GM12878 (cell line): ENCODE data around the gene RTEL1. TPM values are rescaled to one million over a fixed set of nuclear protein-coding genes. Genes with fewer than 3 reads are reported as not detected.
A peak's percentile ranks its signal among the peaks of the same experiment; 100 is the strongest.

Experiments
- ATAC-seq: fragments of 200-7000 bp; cut with Tn5 transposase; 3 replicates; pipeline ENCODE4 v1.9.1; 2020; ENCODE audit warnings: mild to moderate bottlenecking, moderate library complexity
- BruUV-seq: library from RNA; stranded (reverse); fragments of 400-500 nt; replicated peaks from 2 replicates; lab custom pipeline; 2021; lab: Mats Ljungman, UMichigan
- CTCF ChIA-PET: fragments of 300-600 bp; sonication (Branson Sonifier 250); formaldehyde crosslinking; extraction: SDS; loops from one replicate; lab custom pipeline; 2021; ENCODE audit warnings: inconsistent platforms; lab: Yijun Ruan, JAX
- POLR2A ChIA-PET: fragments of 350-600 bp; formaldehyde crosslinking; extraction: SDS; loops from one replicate; lab custom pipeline; 2021; ENCODE audit warnings: inconsistent platforms; lab: Charles Lee
- RAD21 ChIA-PET: fragments of 300-600 bp; sonication (Branson Sonifier 250); formaldehyde crosslinking; loops from one replicate; lab custom pipeline; 2023; ENCODE audit warnings: antibody characterized with exemption; ENCODE audit not compliant: unreplicated experiment; lab: Charles Lee
- SMC1A ChIA-PET: fragments of 300-600 bp; sonication (Branson Sonifier 250); formaldehyde crosslinking; loops from one replicate; lab custom pipeline; 2023; ENCODE audit not compliant: unreplicated experiment, uncharacterized antibody; lab: Charles Lee
- DNase-seq: peaks from one replicate; pipeline ENCODE4 v3.0.0-alpha.2; 2011; ENCODE audit warnings: low read depth, low spot score
- FAIRE-seq: peaks from 3 replicates; lab custom pipeline; 2011; peaks lifted over from hg19 to GRCh38; lab: Jason Lieb, UNC
- H2AFZ ChIP-seq: 2 replicates; pipeline ENCODE4 v1.6.0; 2011; ENCODE audit warnings: low read depth, low read length, control low read depth; ENCODE audit not compliant: control insufficient read depth
- H3K27ac ChIP-seq: 2 replicates; pipeline ENCODE4 v1.5.1; 2011; ENCODE audit warnings: control low read depth; ENCODE audit not compliant: control insufficient read depth, insufficient read depth
- H3K27me3 ChIP-seq, 2 experiments: replicated peaks in 1 of 2; 2 replicates each; pipeline versions ENCODE4 v1.6.0 to v1.6.1; 2011; ENCODE audit warnings: low read length in 1 of 2; ENCODE audit not compliant: control insufficient read depth in 2 of 2, insufficient read depth in 2 of 2
- H3K36me3 ChIP-seq, 2 experiments: 2 replicates each; pipeline ENCODE4 v1.5.1; 2011; ENCODE audit warnings: low read length in 1 of 2; ENCODE audit not compliant: control insufficient read depth in 2 of 2, insufficient read depth in 2 of 2
- H3K4me1 ChIP-seq: 2 replicates; pipeline ENCODE4 v1.6.1; 2011; ENCODE audit warnings: mild to moderate bottlenecking, low read length, moderate library complexity, mixed read lengths; ENCODE audit not compliant: control insufficient read depth, insufficient read depth
- H3K4me2 ChIP-seq: 2 replicates; pipeline ENCODE4 v1.6.0; 2011; ENCODE audit warnings: control low read depth; ENCODE audit not compliant: control insufficient read depth, insufficient read depth
- H3K4me3 ChIP-seq: fragments of 200-600 bp; sonication (generic); 2 replicates; pipeline ENCODE4 v1.5.1; 2016
- H3K79me2 ChIP-seq: 2 replicates; pipeline ENCODE4 v1.6.0; 2011; ENCODE audit warnings: low read length; ENCODE audit not compliant: control insufficient read depth, insufficient read depth
- H3K9ac ChIP-seq: 2 replicates; pipeline ENCODE4 v1.8.0; 2011; ENCODE audit warnings: low read length, control low read depth, mixed read lengths; ENCODE audit not compliant: control insufficient read depth, insufficient read depth
- H3K9me3 ChIP-seq: replicated peaks from 3 replicates; pipeline ENCODE4 v1.5.1; 2011; ENCODE audit warnings: mild to moderate bottlenecking, low read length; ENCODE audit not compliant: control insufficient read depth, insufficient read depth
- H4K20me1 ChIP-seq: 2 replicates; pipeline ENCODE4 v1.6.0; 2011; ENCODE audit not compliant: control insufficient read depth, insufficient read depth
- DPF2 ChIP-seq: fragments of 450-650 bp; IDR thresholded peaks from 2 replicates; pipeline ENCODE4 v1.6.1; 2017; ENCODE audit warnings: mild to moderate bottlenecking
- IRF4 ChIP-seq: IDR thresholded peaks from 2 replicates; pipeline ENCODE4 v1.6.1; 2011; ENCODE audit warnings: low read depth, low read length
- MEF2B ChIP-seq: fragments of 450-650 bp; IDR thresholded peaks from 2 replicates; pipeline ENCODE4 v1.6.1; 2018; ENCODE audit warnings: mild to moderate bottlenecking, moderate library complexity; ENCODE audit not compliant: partially characterized antibody, poor library complexity, severe bottlenecking
- NFIC ChIP-seq: IDR thresholded peaks from 2 replicates; pipeline ENCODE4 v1.6.1; 2012; ENCODE audit warnings: low read depth, mild to moderate bottlenecking, inconsistent platforms, low read length, moderate library complexity
- PBX3 ChIP-seq: IDR thresholded peaks from 2 replicates; pipeline ENCODE4 v1.6.1; 2011; ENCODE audit warnings: mild to moderate bottlenecking, low read depth, low read length, moderate library complexity; ENCODE audit not compliant: insufficient replicate concordance
- POLR2A ChIP-seq: IDR thresholded peaks from 2 replicates; pipeline ENCODE4 v1.6.1; 2011; ENCODE audit warnings: low read depth, mild to moderate bottlenecking, low read length
- SRF ChIP-seq, 2 experiments: IDR thresholded peaks; 2 replicates each; pipeline ENCODE4 v1.6.1; 2011; ENCODE audit warnings: low read depth in 2 of 2, low read length in 2 of 2, mild to moderate bottlenecking in 1 of 2, moderate library complexity in 1 of 2
- WGBS: methylation state at CpG from one replicate; pipeline ENCODE4 v1.1.6; 2016; ENCODE audit warnings: low lambda C conversion rate; ENCODE audit not compliant: insufficient replicate concordance, insufficient coverage; ENCODE audit errors: missing lambda C conversion rate; 5-methylcytosine and 5-hydroxymethylcytosine counted together
- in situ Hi-C: fragments of 300-500 bp; cut with MboI; formaldehyde crosslinking; loops from 9 replicates; pipeline ENCODE4 v1.14.3; 2018; ENCODE audit warnings: mixed read lengths
- intact Hi-C: fragments of 100-400 bp; cut with micrococcal nuclease; formaldehyde crosslinking; loops from one replicate; pipeline ENCODE4 v1.14.2; 2022; ENCODE audit not compliant: unreplicated experiment
- polyA plus RNA-seq, 11 experiments: library from polyadenylated mRNA; depleted of rRNA in 4 of 11; unstranded in 6 of 11; stranded (reverse) in 5 of 11; fragments of >200 nt; fragmentation: Nextera tagmentation in 4 of 11; fragmentation: Illumina TruSeq in 1 of 11; extraction: Ambion mirVana in 4 of 11; extraction: Trizol in 1 of 11; gene quantifications; 1 replicate in 1 of 11; 2 replicates in 10 of 11; pipeline versions ENCODE4 v1.2.1 to v1.2.3, GENCODE V29; 2011 to 2016; ENCODE audit warnings: inconsistent platforms in 2 of 11, missing spikeins in 2 of 11, low read depth in 1 of 11
- total RNA-seq, 4 experiments: library from RNA; depleted of rRNA in 3 of 4; stranded (reverse); fragments of >200 nt in 3 of 4; fragmentation: Illumina TruSeq in 1 of 4; extraction: Trizol in 1 of 4; gene quantifications; 2 replicates each; pipeline versions ENCODE4 v1.2.1 to v1.2.3, GENCODE V29; 2013 to 2021
- TF ChIP-seq, protein P1 (sequence below): IDR thresholded peaks from 2 replicates; pipeline ENCODE4 v1.6.1; 2012; ENCODE audit warnings: low read length, inconsistent platforms
- TF ChIP-seq, protein P2 (sequence below): fragments of 450-650 bp; IDR thresholded peaks from 2 replicates; pipeline ENCODE4 v1.6.1; 2017; ENCODE audit warnings: antibody characterized with exemption, mild to moderate bottlenecking, moderate library complexity
- TF ChIP-seq, protein P3 (sequence below): fragments of 450-650 bp; IDR thresholded peaks from 2 replicates; pipeline ENCODE4 v1.6.1; 2016; ENCODE audit warnings: mild to moderate bottlenecking, moderate library complexity, borderline replicate concordance

RTEL1 gene
- total and polyA plus RNA-seq, 10 of the 15 experiments (the other 5 are each of a cell fraction or from before 2014, with no cell fraction given) = 0.40 to 37.2 (median 15.6) TPM; not detected in 1

- TF ChIP-seq MEF2B (no peak), IRF4 (no peak), NFIC (no peak), DPF2 (no peak)
- TF ChIP-seq, protein P1, sequence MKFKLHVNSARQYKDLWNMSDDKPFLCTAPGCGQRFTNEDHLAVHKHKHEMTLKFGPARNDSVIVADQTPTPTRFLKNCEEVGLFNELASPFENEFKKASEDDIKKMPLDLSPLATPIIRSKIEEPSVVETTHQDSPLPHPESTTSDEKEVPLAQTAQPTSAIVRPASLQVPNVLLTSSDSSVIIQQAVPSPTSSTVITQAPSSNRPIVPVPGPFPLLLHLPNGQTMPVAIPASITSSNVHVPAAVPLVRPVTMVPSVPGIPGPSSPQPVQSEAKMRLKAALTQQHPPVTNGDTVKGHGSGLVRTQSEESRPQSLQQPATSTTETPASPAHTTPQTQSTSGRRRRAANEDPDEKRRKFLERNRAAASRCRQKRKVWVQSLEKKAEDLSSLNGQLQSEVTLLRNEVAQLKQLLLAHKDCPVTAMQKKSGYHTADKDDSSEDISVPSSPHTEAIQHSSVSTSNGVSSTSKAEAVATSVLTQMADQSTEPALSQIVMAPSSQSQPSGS = no peak
Measured at GRCh38 chr20:63733579-63734081, 75.5 kb downstream of the RTEL1 start (continued).

GRCh38 chr20:63734111-63734945, 76.2 kb downstream of the RTEL1 start:
- ChIA-PET SMC1A (no interaction called here), RAD21 (interaction anchor here (1.2 kb wide), 1 partner anchor 36 kb away, joined by 3 read pairs; no protein-coding TSS in a partner anchor), CTCF (interaction anchor here (1.5 kb wide), 1 partner anchor 26 kb away, joined by 4 read pairs; the partner anchor contains the start of genes ARFRP1 and ZGPAT), POLR2A (no interaction called here)
- intact Hi-C loops = no loop called here
- DNase-seq (no peak), FAIRE-seq (no peak), ATAC-seq (no peak)
- Histone ChIP-seq H3K4me3 (no peak overlapping the region), H3K9me3 (0 out of 3 replicates have a peak, but pooled peaks cover 1% of the 10 kb centered on the region), H4K20me1 (no peaks in the 10 kb centered on the region), H3K9ac (no peak overlapping the region), H3K4me2 (no peak overlapping the region), H3K36me3 (peaks cover 11 to 27% of the 10 kb centered on the region in 2 experiments; a peak in 3 of 4 replicates), H3K4me1 (peaks cover 53% of the 10 kb centered on the region), H3K79me2 (peaks cover 33% of the 10 kb centered on the region), H3K27ac (no peak overlapping the region), H3K27me3 (no peaks in the 10 kb centered on the region), H2AFZ (no peak overlapping the region)
- BruUV-seq = no TSS peak
- WGBS = 96% methylated on average over 25 of the region's 25 CpGs
- in situ Hi-C loops = no loop called here
- TF ChIP-seq POLR2A = peak; percentile 11; the same call in 1 of the 2 replicates
- no peak for TF ChIP-seq PBX3
- TF ChIP-seq, protein P2, sequence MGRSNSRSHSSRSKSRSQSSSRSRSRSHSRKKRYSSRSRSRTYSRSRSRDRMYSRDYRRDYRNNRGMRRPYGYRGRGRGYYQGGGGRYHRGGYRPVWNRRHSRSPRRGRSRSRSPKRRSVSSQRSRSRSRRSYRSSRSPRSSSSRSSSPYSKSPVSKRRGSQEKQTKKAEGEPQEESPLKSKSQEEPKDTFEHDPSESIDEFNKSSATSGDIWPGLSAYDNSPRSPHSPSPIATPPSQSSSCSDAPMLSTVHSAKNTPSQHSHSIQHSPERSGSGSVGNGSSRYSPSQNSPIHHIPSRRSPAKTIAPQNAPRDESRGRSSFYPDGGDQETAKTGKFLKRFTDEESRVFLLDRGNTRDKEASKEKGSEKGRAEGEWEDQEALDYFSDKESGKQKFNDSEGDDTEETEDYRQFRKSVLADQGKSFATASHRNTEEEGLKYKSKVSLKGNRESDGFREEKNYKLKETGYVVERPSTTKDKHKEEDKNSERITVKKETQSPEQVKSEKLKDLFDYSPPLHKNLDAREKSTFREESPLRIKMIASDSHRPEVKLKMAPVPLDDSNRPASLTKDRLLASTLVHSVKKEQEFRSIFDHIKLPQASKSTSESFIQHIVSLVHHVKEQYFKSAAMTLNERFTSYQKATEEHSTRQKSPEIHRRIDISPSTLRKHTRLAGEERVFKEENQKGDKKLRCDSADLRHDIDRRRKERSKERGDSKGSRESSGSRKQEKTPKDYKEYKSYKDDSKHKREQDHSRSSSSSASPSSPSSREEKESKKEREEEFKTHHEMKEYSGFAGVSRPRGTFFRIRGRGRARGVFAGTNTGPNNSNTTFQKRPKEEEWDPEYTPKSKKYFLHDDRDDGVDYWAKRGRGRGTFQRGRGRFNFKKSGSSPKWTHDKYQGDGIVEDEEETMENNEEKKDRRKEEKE = no peak
- TF ChIP-seq, protein P3, sequence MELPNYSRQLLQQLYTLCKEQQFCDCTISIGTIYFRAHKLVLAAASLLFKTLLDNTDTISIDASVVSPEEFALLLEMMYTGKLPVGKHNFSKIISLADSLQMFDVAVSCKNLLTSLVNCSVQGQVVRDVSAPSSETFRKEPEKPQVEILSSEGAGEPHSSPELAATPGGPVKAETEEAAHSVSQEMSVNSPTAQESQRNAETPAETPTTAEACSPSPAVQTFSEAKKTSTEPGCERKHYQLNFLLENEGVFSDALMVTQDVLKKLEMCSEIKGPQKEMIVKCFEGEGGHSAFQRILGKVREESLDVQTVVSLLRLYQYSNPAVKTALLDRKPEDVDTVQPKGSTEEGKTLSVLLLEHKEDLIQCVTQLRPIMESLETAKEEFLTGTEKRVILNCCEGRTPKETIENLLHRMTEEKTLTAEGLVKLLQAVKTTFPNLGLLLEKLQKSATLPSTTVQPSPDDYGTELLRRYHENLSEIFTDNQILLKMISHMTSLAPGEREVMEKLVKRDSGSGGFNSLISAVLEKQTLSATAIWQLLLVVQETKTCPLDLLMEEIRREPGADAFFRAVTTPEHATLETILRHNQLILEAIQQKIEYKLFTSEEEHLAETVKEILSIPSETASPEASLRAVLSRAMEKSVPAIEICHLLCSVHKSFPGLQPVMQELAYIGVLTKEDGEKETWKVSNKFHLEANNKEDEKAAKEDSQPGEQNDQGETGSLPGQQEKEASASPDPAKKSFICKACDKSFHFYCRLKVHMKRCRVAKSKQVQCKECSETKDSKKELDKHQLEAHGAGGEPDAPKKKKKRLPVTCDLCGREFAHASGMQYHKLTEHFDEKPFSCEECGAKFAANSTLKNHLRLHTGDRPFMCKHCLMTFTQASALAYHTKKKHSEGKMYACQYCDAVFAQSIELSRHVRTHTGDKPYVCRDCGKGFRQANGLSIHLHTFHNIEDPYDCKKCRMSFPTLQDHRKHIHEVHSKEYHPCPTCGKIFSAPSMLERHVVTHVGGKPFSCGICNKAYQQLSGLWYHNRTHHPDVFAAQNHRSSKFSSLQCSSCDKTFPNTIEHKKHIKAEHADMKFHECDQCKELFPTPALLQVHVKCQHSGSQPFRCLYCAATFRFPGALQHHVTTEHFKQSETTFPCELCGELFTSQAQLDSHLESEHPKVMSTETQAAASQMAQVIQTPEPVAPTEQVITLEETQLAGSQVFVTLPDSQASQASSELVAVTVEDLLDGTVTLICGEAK = no peak
- TF ChIP-seq SRF (IDR thresholded peaks at IDR 0.05; ENCODE audit: low read depth in 2 of 2, low read length in 2 of 2) = no peak
